Mesenchymal stem cell (in vitro differentiated cells and primary cell): Measurements from ENCODE around the gene MB21D2.

ENCODE experiments used
- DNase-seq: peaks from one replicate; pipeline ENCODE4 v3.0.0-alpha.2; 2013
- H2AFZ ChIP-seq: one replicate; pipeline ENCODE4 v1.6.1; 2013; ENCODE audit warnings: low read depth, mild to moderate bottlenecking, control low read depth, inconsistent platforms, low read length, moderate library complexity
- H2AK5ac ChIP-seq: 2 replicates; pipeline ENCODE4 v1.6.1; 2013; ENCODE audit warnings: low read length, moderate library complexity, mild to moderate bottlenecking, inconsistent platforms; ENCODE audit not compliant: severe bottlenecking
- H2BK120ac ChIP-seq: one replicate; pipeline ENCODE4 v1.6.1; 2013; ENCODE audit warnings: low read depth, mild to moderate bottlenecking, inconsistent platforms, low read length, moderate library complexity
- H2BK12ac ChIP-seq, 2 experiments: one replicate each; pipeline ENCODE4 v1.6.1; 2013; ENCODE audit warnings: inconsistent platforms in 2 of 2, low read length in 2 of 2, mild to moderate bottlenecking in 2 of 2, moderate library complexity in 2 of 2, control low read depth in 1 of 2
- H2BK15ac ChIP-seq: one replicate; pipeline ENCODE4 v1.6.1; 2013; ENCODE audit warnings: mild to moderate bottlenecking, low read depth, inconsistent platforms; ENCODE audit not compliant: poor library complexity, severe bottlenecking
- H2BK5ac ChIP-seq: 2 replicates; pipeline ENCODE4 v1.6.1; 2013; ENCODE audit warnings: low read depth, mild to moderate bottlenecking, low read length, control low read depth, inconsistent platforms; ENCODE audit not compliant: poor library complexity, severe bottlenecking
- H3K14ac ChIP-seq, 2 experiments: one replicate each; pipeline ENCODE4 v1.6.1; 2013; ENCODE audit warnings: inconsistent platforms in 2 of 2, low read length in 2 of 2, control low read depth in 1 of 2, mild to moderate bottlenecking in 1 of 2, moderate library complexity in 1 of 2
- H3K18ac ChIP-seq, 2 experiments: one replicate each; pipeline ENCODE4 v1.6.1; 2013; ENCODE audit warnings: inconsistent platforms in 2 of 2, low read length in 2 of 2, control low read depth in 1 of 2, low read depth in 1 of 2, mild to moderate bottlenecking in 1 of 2
- H3K23ac ChIP-seq, 2 experiments: one replicate each; pipeline ENCODE4 v1.6.1; 2013; ENCODE audit warnings: inconsistent platforms in 2 of 2, low read length in 2 of 2, mild to moderate bottlenecking in 2 of 2, moderate library complexity in 2 of 2, control low read depth in 1 of 2
- H3K27ac ChIP-seq: 2 replicates; pipeline ENCODE4 v1.5.1; 2013; ENCODE audit warnings: mild to moderate bottlenecking, moderate library complexity, low read length, control low read depth, inconsistent platforms; ENCODE audit not compliant: poor library complexity, severe bottlenecking
- H3K27me3 ChIP-seq, 2 experiments: 2 replicates each; pipeline versions ENCODE4 v1.6.1 to v1.7.0; 2013; ENCODE audit warnings: low read length in 2 of 2, mild to moderate bottlenecking in 2 of 2, moderate library complexity in 2 of 2, control low read depth in 1 of 2, inconsistent platforms in 1 of 2; ENCODE audit not compliant: control insufficient read depth in 1 of 2, insufficient read depth in 1 of 2
- H3K36me3 ChIP-seq, 2 experiments: 2 replicates each; pipeline versions ENCODE4 v1.6.1 to v1.7.0; 2013; ENCODE audit warnings: low read length in 2 of 2, control low read depth in 1 of 2, inconsistent platforms in 1 of 2, low read depth in 1 of 2, mild to moderate bottlenecking in 1 of 2; ENCODE audit not compliant: insufficient read depth in 2 of 2, control insufficient read depth in 1 of 2
- H3K4ac ChIP-seq, 2 experiments: one replicate each; pipeline ENCODE4 v1.6.1; 2013; ENCODE audit warnings: inconsistent platforms in 2 of 2, low read length in 2 of 2, mild to moderate bottlenecking in 2 of 2, moderate library complexity in 2 of 2, control low read depth in 1 of 2, low read depth in 1 of 2
- H3K4me1 ChIP-seq: 2 replicates; pipeline ENCODE4 v1.6.1; 2013; ENCODE audit warnings: low read depth, low read length, control low read depth; ENCODE audit not compliant: control insufficient read depth, insufficient read depth
- H3K4me2 ChIP-seq: 2 replicates; pipeline ENCODE4 v1.6.1; 2013; ENCODE audit warnings: low read length, mild to moderate bottlenecking, inconsistent platforms; ENCODE audit not compliant: poor library complexity, severe bottlenecking
- H3K4me3 ChIP-seq, 2 experiments: 2 replicates each; pipeline versions ENCODE4 v1.5.1 to v1.7.0; 2013; ENCODE audit warnings: low read length in 2 of 2, mild to moderate bottlenecking in 2 of 2, control low read depth in 1 of 2, low read depth in 1 of 2; ENCODE audit not compliant: insufficient read depth in 1 of 2
- H3K79me1 ChIP-seq: replicated peaks from 2 replicates; pipeline ENCODE4 v1.6.1; 2013; ENCODE audit warnings: mild to moderate bottlenecking, control low read depth, low read length, inconsistent platforms; ENCODE audit not compliant: poor library complexity, severe bottlenecking
- H3K9ac ChIP-seq: 2 replicates; pipeline ENCODE4 v1.7.0; 2013; ENCODE audit warnings: mild to moderate bottlenecking, low read length, moderate library complexity
- H3K9me3 ChIP-seq: 2 replicates; pipeline ENCODE4 v1.7.0; 2013; ENCODE audit warnings: mild to moderate bottlenecking, low read length; ENCODE audit not compliant: control insufficient read depth
- H4K8ac ChIP-seq: one replicate; pipeline ENCODE4 v1.6.1; 2013; ENCODE audit warnings: inconsistent platforms, mild to moderate bottlenecking, low read length, moderate library complexity
- H4K91ac ChIP-seq: one replicate; pipeline ENCODE4 v1.6.1; 2013; ENCODE audit warnings: mild to moderate bottlenecking, low read length, inconsistent platforms
- WGBS: methylation state at CpG from one replicate; pipeline ENCODE4 v1.1.7; 2013; ENCODE audit warnings: mixed read lengths; 5-methylcytosine and 5-hydroxymethylcytosine counted together

MB21D2 gene

GRCh38 chr3:192919901-192920300, 2.2 kb upstream of the MB21D2 start:
- Histone ChIP-seq H2BK120ac (no peak overlapping the region), H4K91ac (no peak overlapping the region), H3K79me1 (no peaks in the 10 kb centered on the region), H3K18ac (no peak overlapping the region), H3K14ac (no peak overlapping the region), H3K9ac (no peak overlapping the region), H3K4me3 (no peak overlapping the region), H3K23ac (no peak overlapping the region), H3K36me3 (no peaks in the 10 kb centered on the region), H3K4me1 (peaks cover 2% of the 10 kb centered on the region), H2AK5ac (no peak overlapping the region), H3K27ac (no peak overlapping the region), H2BK12ac (no peak overlapping the region), H3K27me3 (peaks cover 0 to 6% of the 10 kb centered on the region in 2 experiments), H2AFZ (no peak overlapping the region), H2BK15ac (no peak overlapping the region), H3K9me3 (no peaks in the 10 kb centered on the region), H3K4me2 (no peak overlapping the region), H3K4ac (no peak overlapping the region), H4K8ac (no peak overlapping the region), H2BK5ac (no peak overlapping the region)
- 96% methylated on average over 8 of the region's 10 CpGs for WGBS
- no peak for DNase-seq

- Histone ChIP-seq H2BK12ac (peak overlapping the region in 1 of 2 experiments; percentile 83), H2BK5ac (no peak overlapping the region), H3K4ac (peak overlapping the region in 1 of 2 experiments; percentile 67), H3K36me3 (no peaks in the 10 kb centered on the region), H3K9me3 (no peaks in the 10 kb centered on the region), H2AFZ (peak overlapping the region; percentile 85), H3K18ac (peak overlapping the region in 1 of 2 experiments; percentile 80), H3K23ac (no peak overlapping the region), H2BK120ac (no peak overlapping the region), H3K4me2 (peak overlapping the region; percentile 90), H4K8ac (no peak overlapping the region), H3K14ac (no peak overlapping the region), H3K27ac (peak overlapping the region; percentile 66), H3K4me3 (peak overlapping the region; percentile 49 to 78), H3K4me1 (peaks cover 5% of the 10 kb centered on the region), H2BK15ac (no peak overlapping the region), H3K27me3 (peaks cover 0 to 6% of the 10 kb centered on the region in 2 experiments), H4K91ac (no peak overlapping the region), H3K79me1 (no peaks in the 10 kb centered on the region), H2AK5ac (no peak overlapping the region), H3K9ac (peak overlapping the region; percentile 85)
- WGBS: 0% methylated on average over 6 of the region's 13 CpGs
- DNase-seq: no peak
Measured at GRCh38 chr3:192918275-192918588, 576 bp upstream of the MB21D2 start.

DNA sequence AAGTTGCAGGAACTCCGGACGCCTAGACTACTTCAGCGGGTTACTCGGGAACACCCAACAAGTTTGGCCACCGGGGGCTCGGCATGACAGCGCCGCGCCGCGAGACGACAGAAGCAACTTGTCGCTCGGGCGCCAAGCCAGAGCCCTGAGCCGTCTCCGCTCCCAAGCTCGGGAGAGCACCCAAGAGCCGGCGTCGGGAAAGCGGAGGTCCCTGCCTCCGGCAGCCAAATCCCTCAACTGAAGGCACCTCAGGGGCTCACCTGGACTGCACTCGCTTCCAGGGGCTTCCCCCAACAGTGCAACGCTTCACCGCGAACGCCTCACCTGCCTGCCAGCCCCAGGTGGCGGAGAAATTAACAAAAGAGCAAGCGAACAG, 640 bp downstream of the MB21D2 start:
- Histone ChIP-seq H3K4me1 (peaks cover 5% of the 10 kb centered on the region), H3K27me3 (peaks cover 0 to 6% of the 10 kb centered on the region in 2 experiments), H2BK120ac (no peak overlapping the region), H3K36me3 (no peaks in the 10 kb centered on the region), H3K79me1 (peaks cover 4% of the 10 kb centered on the region), H2BK5ac (no peak overlapping the region), H2AFZ (peak overlapping the region; percentile 67), H3K27ac (peak overlapping the region; percentile 94), H3K14ac (peak overlapping the region in 1 of 2 experiments; percentile 6), H3K9me3 (no peaks in the 10 kb centered on the region), H3K9ac (peak overlapping the region; percentile 89), H3K18ac (peak overlapping the region; percentile 73 to 79), H3K23ac (peak overlapping the region in 1 of 2 experiments; percentile 16), H4K91ac (peak overlapping the region; percentile 34), H2BK12ac (peak overlapping the region; percentile 61 to 75), H3K4me3 (peak overlapping the region; percentile 70 to 98), H3K4me2 (peak overlapping the region; percentile 82), H3K4ac (peak overlapping the region; percentile 17 to 81), H2AK5ac (no peak overlapping the region), H2BK15ac (no peak overlapping the region), H4K8ac (no peak overlapping the region)
- WGBS: under 1% methylated on average over 29 of the region's 30 CpGs
- DNase-seq: peak; percentile 81

GRCh38 chr3:192916371-192917027, 1.2 kb downstream of the MB21D2 start:
- Histone ChIP-seq H4K8ac (peak overlapping the region; percentile 8), H2AK5ac (no peak overlapping the region), H3K23ac (peak overlapping the region in 1 of 2 experiments; percentile 83), H3K18ac (peak overlapping the region; percentile 73 to 77), H3K14ac (peak overlapping the region; percentile 80 to 90), H4K91ac (no peak overlapping the region), H3K4me2 (peak overlapping the region; percentile 82), H3K4ac (peak overlapping the region in 1 of 2 experiments; percentile 62), H2AFZ (no peak overlapping the region), H3K9ac (peak overlapping the region; percentile 89), H3K27ac (peak overlapping the region; percentile 94), H2BK5ac (peak overlapping the region; percentile 89), H3K36me3 (no peaks in the 10 kb centered on the region), H3K27me3 (peaks cover 0 to 6% of the 10 kb centered on the region in 2 experiments), H3K79me1 (peaks cover 10% of the 10 kb centered on the region), H2BK12ac (peak overlapping the region; percentile 6 to 72), H3K4me3 (peak overlapping the region; percentile 70 to 98), H2BK120ac (no peak overlapping the region), H3K9me3 (no peaks in the 10 kb centered on the region), H2BK15ac (peak overlapping the region; percentile 91), H3K4me1 (peaks cover 5% of the 10 kb centered on the region)
- peak; percentile 57 for DNase-seq
- under 1% methylated on average over 32 of the region's 35 CpGs for WGBS
